Measurements from ENCODE around the gene S100PBP.

- no peak for TF ChIP-seq SIN3A (IDR thresholded peaks at IDR 0.05; ENCODE audit: borderline replicate concordance, low read depth, low read length)
- no peak for TF ChIP-seq USF2 (IDR thresholded peaks at IDR 0.05; ENCODE audit: borderline replicate concordance, low read depth, low read length)
- TF ChIP-seq CTCF (IDR thresholded peaks at IDR 0.05) = no peak
- TF ChIP-seq FOSL2 (IDR thresholded peaks at IDR 0.05; ENCODE audit: borderline replicate concordance, low read depth) = no peak
- TF ChIP-seq REST (IDR thresholded peaks at IDR 0.05; ENCODE audit: low read depth, low read length) = no peak
- no peak for TF ChIP-seq RAD21 (IDR thresholded peaks at IDR 0.05; ENCODE audit: low read length)
- no peak for TF ChIP-seq EZH2phosphoT487 (IDR thresholded peaks at IDR 0.05; ENCODE audit: borderline replicate concordance, low read depth)
- no peak for TF ChIP-seq FOXM1 (IDR thresholded peaks at IDR 0.05; ENCODE audit: low read depth)
These were observed 79.9 kb downstream of the S100PBP start for GRCh38 chr1:32897082-32898049.

Data from SK-N-SH (cell line).